Gastroesophageal sphincter (tissue), 4 donors: Measurements from ENCODE around the gene ACTL6B. TPM values are rescaled to one million over a fixed set of nuclear protein-coding genes. Genes with fewer than 3 reads are reported as not detected.
A peak's percentile ranks its signal among the peaks of the same experiment; 100 is the strongest.

Experiments
- ATAC-seq: fragments of 150-250 bp; one replicate; pipeline ENCODE4 v1.9.1; 2016; ENCODE audit warnings: mild to moderate bottlenecking, moderate library complexity
- H3K27ac ChIP-seq, 4 donors: fragments of 200-600 bp; sonication (generic) in 3 of 4; 1 replicate in 3 of 4; 2 replicates in 1 of 4; pipeline ENCODE4 v1.5.1; 2016 to 2019
- H3K27me3 ChIP-seq: fragments of 200-600 bp; sonication (generic); one replicate; pipeline ENCODE4 v1.5.1; 2019
- H3K36me3 ChIP-seq, 2 donors: fragments of 200-600 bp; sonication (generic); one replicate each; pipeline ENCODE4 v1.5.1; 2019; ENCODE audit warnings: control low read depth in 1 of 2
- H3K4me1 ChIP-seq, 3 donors: fragments of 200-600 bp; sonication (generic); 1 replicate in 2 of 3; 2 replicates in 1 of 3; pipeline ENCODE4 v1.5.1; 2016 to 2019; ENCODE audit warnings: control low read depth in 2 of 3
- H3K4me3 ChIP-seq, 2 donors: fragments of 200-600 bp; sonication (generic); one replicate each; pipeline ENCODE4 v1.5.1; 2019; ENCODE audit warnings: mild to moderate bottlenecking in 1 of 2, moderate library complexity in 1 of 2
- H3K9me3 ChIP-seq, 3 donors: fragments of 200-600 bp; sonication (generic); one replicate each; pipeline ENCODE4 v1.5.1; 2017 to 2019; ENCODE audit warnings: control low read depth in 2 of 3
- CTCF ChIP-seq, 4 experiments: fragments of 200-600 bp in 2 of 4; fragments of 450-650 bp in 2 of 4; sonication (generic) in 1 of 4; IDR thresholded peaks; one replicate each; pipeline ENCODE4 v1.5.1; 2017 to 2019; ENCODE audit warnings: antibody characterized with exemption in 4 of 4, mild to moderate bottlenecking in 2 of 4, moderate library complexity in 2 of 4
- EP300 ChIP-seq: sonication (generic); formaldehyde crosslinking; IDR thresholded peaks from one replicate; pipeline ENCODE4 v1.6.1; 2017; ENCODE audit warnings: antibody characterized with exemption, mild to moderate bottlenecking
- POLR2A ChIP-seq, 2 donors: fragments of 450-650 bp; IDR thresholded peaks; one replicate each; pipeline ENCODE4 v1.6.1; 2017; ENCODE audit warnings: antibody characterized with exemption in 2 of 2, mild to moderate bottlenecking in 2 of 2, moderate library complexity in 1 of 2
- POLR2AphosphoS5 ChIP-seq: sonication (generic); formaldehyde crosslinking; IDR thresholded peaks from one replicate; pipeline ENCODE4 v1.6.1; 2017; ENCODE audit warnings: antibody characterized with exemption
- WGBS, 2 donors: methylation state at CpG; one replicate each; pipeline ENCODE4 v1.1.5; 2018; ENCODE audit warnings: low coverage in 1 of 2; 5-methylcytosine and 5-hydroxymethylcytosine counted together
- total RNA-seq, 4 donors: library from RNA; depleted of rRNA; stranded (reverse); fragments of >200 nt; gene quantifications; one replicate each; pipeline ENCODE4 v1.1.0, GENCODE V29; 2016

ACTL6B gene
- total RNA-seq, 4 donors from 2014 or later: 2.2 TPM; not detected in 3

- no peak overlapping the region for H3K4me3 ChIP-seq
- no peaks in the 10 kb centered on the region for H3K27me3 ChIP-seq
- TF ChIP-seq CTCF (IDR thresholded peaks at IDR 0.05) (no peak), POLR2AphosphoS5 (no peak), POLR2A (IDR thresholded peaks at IDR 0.05) (no peak), EP300 (no peak)
- 83% methylated on average over 13 of the region's 28 CpGs; no CpG with 5 or more reads in 1 of the 2 donors for WGBS, 2 donors
- no peaks in the 10 kb centered on the region for H3K9me3 ChIP-seq
- H3K4me1 ChIP-seq: peaks cover 0 to 47% (median 17%) of the 10 kb centered on the region in 3 donors
- peak overlapping the region in 2 of 4 donors; percentile 35 to 99 for H3K27ac ChIP-seq
- peaks cover 0 to 98% of the 10 kb centered on the region in 2 donors for H3K36me3 ChIP-seq
- no peak for ATAC-seq
These were observed 26.9 kb upstream of the ACTL6B start for GRCh38 chr7:100682991-100683658.

- Histone ChIP-seq H3K4me1 (peaks cover 0 to 47% (median 16%) of the 10 kb centered on the region in 3 donors), H3K27me3 (no peaks in the 10 kb centered on the region), H3K36me3 (peaks cover 0 to 98% of the 10 kb centered on the region in 2 donors), H3K9me3 (no peaks in the 10 kb centered on the region), H3K4me3 (no peak overlapping the region), H3K27ac (peak overlapping the region in 2 of 4 donors; percentile 35 to 99)
- no peak for TF ChIP-seq CTCF (IDR thresholded peaks at IDR 0.05)
- no peak for TF ChIP-seq POLR2A (IDR thresholded peaks at IDR 0.05)
- no peak for TF ChIP-seq EP300
- no peak for TF ChIP-seq POLR2AphosphoS5
- no CpG with 5 or more reads among the region's 25 CpGs for WGBS, 2 donors
- no peak for ATAC-seq
These were observed 26.0 kb upstream of the ACTL6B start for GRCh38 chr7:100682228-100682741.

GRCh38 chr7:100681491-100682227, 25.4 kb upstream of the ACTL6B start:
- Histone ChIP-seq H3K36me3 (peaks cover 0 to 98% of the 10 kb centered on the region in 2 donors), H3K4me1 (peaks cover 0 to 47% (median 17%) of the 10 kb centered on the region in 3 donors), H3K9me3 (no peaks in the 10 kb centered on the region), H3K4me3 (no peak overlapping the region), H3K27ac (peak overlapping the region in 2 of 4 donors; percentile 35 to 99), H3K27me3 (no peaks in the 10 kb centered on the region)
- WGBS, 2 donors: 56% methylated on average over 4 of the region's 29 CpGs; no CpG with 5 or more reads in 1 of the 2 donors
- no peak for ATAC-seq
- TF ChIP-seq POLR2A (IDR thresholded peaks at IDR 0.05): no peak
- TF ChIP-seq POLR2AphosphoS5: no peak

GRCh38 chr7:100680576-100681271, 24.5 kb upstream of the ACTL6B start:
- Histone ChIP-seq H3K4me1 (peaks cover 0 to 53% (median 24%) of the 10 kb centered on the region in 3 donors), H3K4me3 (no peak overlapping the region), H3K27me3 (no peaks in the 10 kb centered on the region), H3K36me3 (peaks cover 0 to 92% of the 10 kb centered on the region in 2 donors), H3K27ac (peak overlapping the region in 3 of 4 donors; percentile 76 to 99 (median 81)), H3K9me3 (no peaks in the 10 kb centered on the region)
- TF ChIP-seq POLR2AphosphoS5: no peak
- TF ChIP-seq EP300: no peak
- TF ChIP-seq POLR2A (IDR thresholded peaks at IDR 0.05): no peak
- TF ChIP-seq CTCF (IDR thresholded peaks at IDR 0.05): no peak
- 90% methylated on average over 3 of the region's 18 CpGs; no CpG with 5 or more reads in 1 of the 2 donors for WGBS, 2 donors
- ATAC-seq: peak; percentile 1
